Activated CD8-positive, alpha-beta memory T cell treated with anti-CD3 and anti-CD28 coated beads for 4 hours (primary cell): Measurements from ENCODE around the gene SMIM43.
"Not testable (repeated sequence)": the region's sequence is repeated elsewhere in the genome, so short reads cannot be mapped to it uniquely, and the experiment has no call there.

Source experiments
- DNase-seq, 2 donors: peaks; one replicate each; pipeline ENCODE4 v3.0.0-alpha.2; 2020; ENCODE audit warnings: low read depth in 2 of 2

Gene SMIM43

GRCh38 chr4:121783210-121783609, 18.2 kb upstream of the SMIM43 start:
- DNase-seq: no peak

GRCh38 chr4:121778991-121779628, 14.1 kb upstream of the SMIM43 start:
- DNase-seq: no peak

- no peak for DNase-seq
Measured at GRCh38 chr4:121777625-121778024, 12.7 kb upstream of the SMIM43 start.

- DNase-seq: no peak
Measured at GRCh38 chr4:121776610-121777401, 11.8 kb upstream of the SMIM43 start.

GRCh38 chr4:121773883-121774282, 8.9 kb upstream of the SMIM43 start:
- no peak for DNase-seq

GRCh38 chr4:121771869-121772268, 6.9 kb upstream of the SMIM43 start:
- DNase-seq: no peak

GRCh38 chr4:121769341-121769740, 4.4 kb upstream of the SMIM43 start:
- DNase-seq: no peak

- no peak for DNase-seq
Measured at GRCh38 chr4:121767166-121767565, 2.2 kb upstream of the SMIM43 start.

GRCh38 chr4:121765971-121766538, 1.1 kb upstream of the SMIM43 start:
- DNase-seq: no peak

- no peak for DNase-seq
Measured at GRCh38 chr4:121765368-121765705, 373 bp upstream of the SMIM43 start.

GRCh38 chr4:121764303-121764701, 662 bp downstream of the SMIM43 start:
- no peak for DNase-seq

GRCh38 chr4:121760205-121760604, 4.8 kb downstream of the SMIM43 start:
- no peak for DNase-seq

GRCh38 chr4:121758925-121759568, 5.9 kb downstream of the SMIM43 start:
- no peak for DNase-seq

GRCh38 chr4:121752142-121752541, 12.8 kb downstream of the SMIM43 start:
- DNase-seq: not testable (repeated sequence)

GRCh38 chr4:121749225-121749624, 15.7 kb downstream of the SMIM43 start:
- no peak for DNase-seq

- no peak for DNase-seq
Measured at GRCh38 chr4:121742794-121743193, 22.2 kb downstream of the SMIM43 start.

- no peak for DNase-seq
Measured at GRCh38 chr4:121741751-121742150, 23.2 kb downstream of the SMIM43 start.

- no peak for DNase-seq
Measured at GRCh38 chr4:121740796-121741409, 24.1 kb downstream of the SMIM43 start.

- DNase-seq: no peak
Measured at GRCh38 chr4:121739575-121739974, 25.4 kb downstream of the SMIM43 start.

GRCh38 chr4:121738780-121739535, 26.0 kb downstream of the SMIM43 start:
- DNase-seq: no peak

GRCh38 chr4:121737846-121738554, 27.0 kb downstream of the SMIM43 start:
- no peak for DNase-seq
